Natural killer cell (primary cell): ENCODE results near the gene EZR. TPM values are rescaled to one million over a fixed set of nuclear protein-coding genes. Genes with fewer than 3 reads are reported as not detected.

Source experiments
- ATAC-seq, 3 donors: fragments of 150-1000 bp in 2 of 3; fragments of 200-7000 bp in 1 of 3; cut with Tn5 transposase; 1 replicate in 1 of 3; 2 replicates in 2 of 3; pipeline ENCODE4 v1.10.0; 2021; ENCODE audit warnings: mild to moderate bottlenecking in 2 of 3, moderate library complexity in 2 of 3
- DNase-seq, 2 donors: peaks; one replicate each; pipeline versions ENCODE4 v3.0.0 to v3.0.0-alpha.2; 2013 to 2021; ENCODE audit warnings: mixed read lengths in 1 of 2
- H3K27ac ChIP-seq: one replicate; pipeline ENCODE4 v1.5.1; 2013; ENCODE audit warnings: mild to moderate bottlenecking, low read length
- H3K27me3 ChIP-seq: one replicate; pipeline ENCODE4 v1.6.1; 2013; ENCODE audit warnings: low read length; ENCODE audit not compliant: control insufficient read depth, insufficient read depth
- H3K36me3 ChIP-seq: one replicate; pipeline ENCODE4 v1.6.1; 2013; ENCODE audit warnings: low read length; ENCODE audit not compliant: control insufficient read depth, insufficient read depth
- H3K4me1 ChIP-seq: one replicate; pipeline ENCODE4 v1.6.1; 2013; ENCODE audit warnings: low read length; ENCODE audit not compliant: control insufficient read depth, insufficient read depth
- H3K4me3 ChIP-seq: one replicate; pipeline ENCODE4 v1.5.1; 2013; ENCODE audit warnings: low read length
- H3K9me3 ChIP-seq: one replicate; pipeline ENCODE4 v1.6.1; 2013; ENCODE audit warnings: low read length; ENCODE audit not compliant: control insufficient read depth, insufficient read depth
- H3K27ac Mint-ChIP-seq, 2 donors: one replicate each; pipeline ENCODE4 v1.8.0; 2022; ENCODE audit warnings: mild to moderate bottlenecking in 2 of 2, mixed read lengths in 2 of 2, moderate library complexity in 1 of 2
- H3K27me3 Mint-ChIP-seq, 2 donors: one replicate each; pipeline ENCODE4 v1.8.0; 2022; ENCODE audit warnings: low read depth in 2 of 2, mixed read lengths in 2 of 2
- H3K36me3 Mint-ChIP-seq: one replicate; pipeline ENCODE4 v1.8.0; 2022; ENCODE audit warnings: mixed read lengths
- H3K4me1 Mint-ChIP-seq, 2 donors: one replicate each; pipeline ENCODE4 v1.8.0; 2022; ENCODE audit warnings: mixed read lengths in 2 of 2
- H3K4me3 Mint-ChIP-seq: one replicate; pipeline ENCODE4 v1.8.0; 2022; ENCODE audit warnings: mild to moderate bottlenecking, moderate library complexity, mixed read lengths
- H3K9me3 Mint-ChIP-seq, 2 donors: one replicate each; pipeline ENCODE4 v1.8.0; 2022; ENCODE audit warnings: mixed read lengths in 2 of 2
- WGBS: methylation state at CpG from one replicate; pipeline ENCODE4 v1.1.7; 2013; ENCODE audit warnings: missing lambda C conversion rate; ENCODE audit not compliant: insufficient coverage; 5-methylcytosine and 5-hydroxymethylcytosine counted together
- intact Hi-C: fragments of 100-400 bp; cut with micrococcal nuclease; formaldehyde crosslinking; loops from one replicate; pipeline ENCODE4 v1.14.2; 2022
- total RNA-seq, 4 donors: library from RNA; stranded (reverse); fragments of 120-200 nt in 1 of 4; gene quantifications; one replicate each; pipeline versions ENCODE4 v1.2.3 to v1.2.4, GENCODE V29; 2013 to 2022
- TF ChIP-seq, protein P1 (sequence below): fragments of 200-600 bp; IDR thresholded peaks from one replicate; pipeline ENCODE4 v1.8.0; 2022; ENCODE audit warnings: antibody characterized with exemption

Gene EZR
- total RNA-seq, 3 donors from 2014 or later (not counting 1 experiment from before 2014, with no cell fraction given): 119 to 157 (median 133) TPM

DNA sequence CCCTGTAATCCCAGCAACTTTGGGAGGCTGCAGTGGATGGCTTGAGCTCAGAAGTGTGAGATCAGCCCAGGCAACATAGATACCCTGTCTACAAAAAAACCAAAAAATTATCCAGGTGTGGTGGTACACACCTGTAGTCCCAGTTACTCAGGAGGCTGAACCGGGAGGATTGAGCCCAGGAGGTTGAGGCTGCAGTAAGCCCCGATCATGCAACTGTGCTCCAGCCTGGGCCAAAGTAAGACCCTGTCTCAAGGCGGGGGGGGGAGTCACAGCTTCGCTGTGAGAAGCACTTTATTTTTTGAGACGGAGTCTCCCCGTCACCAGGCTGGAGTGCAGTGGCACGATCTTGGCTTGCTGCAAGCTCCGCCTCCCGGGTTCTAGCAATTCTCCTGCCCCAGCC, 54.2 kb downstream of the EZR start:
- Mint-ChIP-seq H3K27ac (peak overlapping the region in 1 of 2 donors; percentile 22), H3K4me1 (peaks cover 5 to 10% of the 10 kb centered on the region in 2 donors), H3K9me3 (no peaks in the 10 kb centered on the region), H3K36me3 (peaks cover 27% of the 10 kb centered on the region), H3K27me3 (no peaks in the 10 kb centered on the region), H3K4me3 (no peak overlapping the region)
- Histone ChIP-seq H3K9me3 (no peaks in the 10 kb centered on the region), H3K36me3 (peaks cover 90% of the 10 kb centered on the region), H3K27me3 (no peaks in the 10 kb centered on the region), H3K4me1 (no peaks in the 10 kb centered on the region), H3K27ac (no peak overlapping the region), H3K4me3 (no peak overlapping the region)
- intact Hi-C loops: no loop called here
- no peak for DNase-seq
- no peak for ATAC-seq
- 96% methylated on average over 9 of the region's 9 CpGs for WGBS
- TF ChIP-seq, protein P1, sequence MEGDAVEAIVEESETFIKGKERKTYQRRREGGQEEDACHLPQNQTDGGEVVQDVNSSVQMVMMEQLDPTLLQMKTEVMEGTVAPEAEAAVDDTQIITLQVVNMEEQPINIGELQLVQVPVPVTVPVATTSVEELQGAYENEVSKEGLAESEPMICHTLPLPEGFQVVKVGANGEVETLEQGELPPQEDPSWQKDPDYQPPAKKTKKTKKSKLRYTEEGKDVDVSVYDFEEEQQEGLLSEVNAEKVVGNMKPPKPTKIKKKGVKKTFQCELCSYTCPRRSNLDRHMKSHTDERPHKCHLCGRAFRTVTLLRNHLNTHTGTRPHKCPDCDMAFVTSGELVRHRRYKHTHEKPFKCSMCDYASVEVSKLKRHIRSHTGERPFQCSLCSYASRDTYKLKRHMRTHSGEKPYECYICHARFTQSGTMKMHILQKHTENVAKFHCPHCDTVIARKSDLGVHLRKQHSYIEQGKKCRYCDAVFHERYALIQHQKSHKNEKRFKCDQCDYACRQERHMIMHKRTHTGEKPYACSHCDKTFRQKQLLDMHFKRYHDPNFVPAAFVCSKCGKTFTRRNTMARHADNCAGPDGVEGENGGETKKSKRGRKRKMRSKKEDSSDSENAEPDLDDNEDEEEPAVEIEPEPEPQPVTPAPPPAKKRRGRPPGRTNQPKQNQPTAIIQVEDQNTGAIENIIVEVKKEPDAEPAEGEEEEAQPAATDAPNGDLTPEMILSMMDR: no peak

DNA sequence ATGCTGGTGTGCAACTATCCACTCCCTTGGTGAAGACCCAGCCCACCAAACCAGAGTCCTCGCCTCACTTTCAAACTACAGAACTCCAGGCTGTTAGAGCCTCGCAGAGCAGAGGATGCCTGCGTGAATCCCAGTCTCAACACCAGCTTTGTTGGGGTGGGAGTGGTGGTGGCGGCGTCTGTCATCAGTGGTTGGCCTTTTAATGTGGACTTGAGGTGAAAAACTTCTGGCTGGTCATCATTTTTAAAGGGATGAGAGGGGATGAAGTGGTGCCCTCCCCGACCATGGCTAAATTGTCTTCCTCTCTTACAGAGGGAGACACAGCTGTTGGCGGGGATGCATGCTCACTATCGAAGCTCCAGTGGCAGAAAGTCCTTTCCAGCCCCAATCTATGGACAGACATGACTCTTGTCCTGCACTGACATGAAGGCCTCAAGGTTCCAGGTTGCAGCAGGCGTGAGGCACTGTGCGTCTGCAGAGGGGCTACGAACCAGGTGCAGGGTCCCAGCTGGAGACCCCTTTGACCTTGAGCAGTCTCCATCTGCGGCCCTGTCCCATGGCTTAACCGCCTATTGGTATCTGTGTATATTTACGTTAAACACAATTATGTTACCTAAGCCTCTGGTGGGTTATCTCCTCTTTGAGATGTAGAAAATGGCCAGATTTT, 54.9 kb downstream of the EZR start:
- TF ChIP-seq, protein P1: no peak
- Mint-ChIP-seq H3K27me3 (no peaks in the 10 kb centered on the region), H3K4me1 (peaks cover 5% of the 10 kb centered on the region in 2 donors), H3K36me3 (peaks cover 21% of the 10 kb centered on the region), H3K4me3 (no peak overlapping the region), H3K27ac (peak overlapping the region; percentile 33 to 45), H3K9me3 (no peaks in the 10 kb centered on the region)
- no peak overlapping the region for H3K4me3 ChIP-seq
- DNase-seq: no peak
- H3K9me3 ChIP-seq: no peaks in the 10 kb centered on the region
- no peaks in the 10 kb centered on the region for H3K27me3 ChIP-seq
- 98% methylated on average over 13 of the region's 14 CpGs for WGBS
- H3K36me3 ChIP-seq: peaks cover 85% of the 10 kb centered on the region
- ATAC-seq: no peak
- H3K27ac ChIP-seq: no peak overlapping the region
- intact Hi-C loops: no loop called here
- no peaks in the 10 kb centered on the region for H3K4me1 ChIP-seq

DNA sequence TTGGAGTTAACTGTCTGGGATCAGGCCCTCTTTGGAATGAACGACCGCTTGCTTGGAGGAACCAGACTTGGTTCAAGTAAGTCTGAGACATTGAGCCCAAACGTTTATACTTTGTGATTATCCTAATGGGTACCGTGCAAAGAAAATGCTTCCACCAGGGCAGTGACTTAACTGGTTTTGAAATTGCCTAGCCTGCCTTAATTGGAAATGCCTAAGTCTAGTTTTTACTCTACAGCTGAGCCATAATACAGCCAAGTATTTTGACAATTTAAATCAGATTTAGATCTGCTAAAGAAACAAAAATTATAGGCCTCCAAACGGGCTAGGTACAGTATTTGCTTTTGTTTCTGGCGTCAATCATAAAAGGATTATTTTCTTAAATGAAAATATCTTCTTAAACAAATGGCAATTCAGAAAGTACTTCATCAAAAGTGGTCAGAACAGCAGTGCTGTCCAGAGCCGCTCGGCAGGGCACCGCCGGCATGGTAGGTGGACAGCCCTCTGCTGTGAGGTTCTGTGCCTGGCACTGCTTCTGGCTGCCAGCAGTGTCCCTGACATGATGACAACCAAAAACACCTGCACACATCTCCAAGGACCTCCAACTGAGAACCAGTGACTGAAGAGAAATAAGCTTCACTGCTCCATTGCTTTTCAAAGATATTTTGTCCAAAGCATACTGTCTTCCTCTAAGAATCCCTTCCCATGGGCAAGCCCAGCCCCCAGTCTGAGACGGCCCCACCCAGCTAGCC, 55.6 kb downstream of the EZR start:
- Mint-ChIP-seq H3K36me3 (peaks cover 20% of the 10 kb centered on the region), H3K27me3 (no peaks in the 10 kb centered on the region), H3K9me3 (no peaks in the 10 kb centered on the region), H3K4me3 (no peak overlapping the region), H3K27ac (peak overlapping the region; percentile 33 to 45), H3K4me1 (peaks cover 5% of the 10 kb centered on the region in 2 donors)
- no peak for ATAC-seq
- Histone ChIP-seq H3K36me3 (peaks cover 80% of the 10 kb centered on the region), H3K27me3 (no peaks in the 10 kb centered on the region), H3K9me3 (no peaks in the 10 kb centered on the region), H3K4me1 (no peaks in the 10 kb centered on the region), H3K4me3 (no peak overlapping the region), H3K27ac (no peak overlapping the region)
- WGBS: 91% methylated on average over 11 of the region's 11 CpGs
- no peak for DNase-seq
- TF ChIP-seq, protein P1: no peak
- intact Hi-C loops: no loop called here
